Endodermal cell (in vitro differentiated cells): Measurements from ENCODE around the gene RPL12. TPM values are rescaled to one million over a fixed set of nuclear protein-coding genes. Genes with fewer than 3 reads are reported as not detected.

Source experiments
- DNase-seq: peaks from one replicate; pipeline ENCODE4 v3.0.0-alpha.2; 2017
- H3K27ac ChIP-seq: 2 replicates; pipeline ENCODE4 v1.5.1; 2013; ENCODE audit warnings: mild to moderate bottlenecking, low read depth, low read length, moderate library complexity
- H3K27me3 ChIP-seq: 2 replicates; pipeline ENCODE4 v1.6.1; 2013; ENCODE audit warnings: mild to moderate bottlenecking, low read length, moderate library complexity; ENCODE audit not compliant: insufficient read depth, control insufficient read depth, poor library complexity, severe bottlenecking
- H3K36me3 ChIP-seq: 2 replicates; pipeline ENCODE4 v1.7.0; 2013; ENCODE audit warnings: mild to moderate bottlenecking, low read length, moderate library complexity; ENCODE audit not compliant: control insufficient read depth, insufficient read depth
- H3K4me1 ChIP-seq: one replicate; pipeline ENCODE4 v1.7.0; 2013; ENCODE audit warnings: low read length; ENCODE audit not compliant: control insufficient read depth, insufficient read depth
- H3K4me3 ChIP-seq: 2 replicates; pipeline ENCODE4 v1.5.1; 2013; ENCODE audit warnings: mild to moderate bottlenecking, low read length, moderate library complexity
- H3K9ac ChIP-seq: 2 replicates; pipeline ENCODE4 v1.6.1; 2013; ENCODE audit warnings: mild to moderate bottlenecking, low read length, moderate library complexity; ENCODE audit not compliant: poor library complexity, severe bottlenecking; ENCODE audit errors: extremely low read depth
- H3K9me3 ChIP-seq: 2 replicates; pipeline ENCODE4 v1.6.1; 2013; ENCODE audit warnings: mild to moderate bottlenecking, low read length, moderate library complexity; ENCODE audit not compliant: control insufficient read depth
- H3K27ac Mint-ChIP-seq: 2 replicates; pipeline ENCODE4 v1.8.0; 2020; ENCODE audit warnings: mixed read lengths
- H3K27me3 Mint-ChIP-seq: 2 replicates; pipeline ENCODE4 v1.8.0; 2021; ENCODE audit warnings: mild to moderate bottlenecking, mixed read lengths; ENCODE audit not compliant: insufficient read depth
- H3K36me3 Mint-ChIP-seq: 2 replicates; pipeline ENCODE4 v1.8.0; 2020; ENCODE audit warnings: low read depth, mixed read lengths
- H3K4me1 Mint-ChIP-seq: 2 replicates; pipeline ENCODE4 v1.8.0; 2020; ENCODE audit warnings: mixed read lengths
- H3K4me3 Mint-ChIP-seq: 2 replicates; pipeline ENCODE4 v1.8.0; 2020; ENCODE audit warnings: mild to moderate bottlenecking, moderate library complexity, mixed read lengths
- H3K9me3 Mint-ChIP-seq: 2 replicates; pipeline ENCODE4 v1.8.0; 2020; ENCODE audit warnings: mild to moderate bottlenecking, mixed read lengths
- WGBS, 2 experiments: methylation state at CpG; one replicate each; pipeline versions ENCODE4 v1.1.5 to v1.1.7; 2013; ENCODE audit warnings: missing lambda C conversion rate in 2 of 2, mixed read lengths in 1 of 2; ENCODE audit not compliant: insufficient coverage in 1 of 2, insufficient read length in 1 of 2; 5-methylcytosine and 5-hydroxymethylcytosine counted together
- total RNA-seq, 2 donors: library from RNA; stranded (reverse); fragmentation: NEBNext Ultra II Directional in 1 of 2; extraction: Animal tissue kit (Norgen Biotek cat#: 25700) in 1 of 2; gene quantifications; 2 replicates in 1 of 2; 3 replicates in 1 of 2; pipeline ENCODE4 v1.2.1, GENCODE V29; 2021
- TF ChIP-seq, protein P1 (sequence below): fragments of 200-600 bp; sonication (generic); conservative IDR thresholded peaks from 2 replicates; pipeline ENCODE4 v1.5.0; 2021; ENCODE audit warnings: antibody characterized with exemption, mild to moderate bottlenecking

RPL12 gene
- total RNA-seq, 2 donors from 2014 or later: 1,241 to 1,436 TPM

DNA sequence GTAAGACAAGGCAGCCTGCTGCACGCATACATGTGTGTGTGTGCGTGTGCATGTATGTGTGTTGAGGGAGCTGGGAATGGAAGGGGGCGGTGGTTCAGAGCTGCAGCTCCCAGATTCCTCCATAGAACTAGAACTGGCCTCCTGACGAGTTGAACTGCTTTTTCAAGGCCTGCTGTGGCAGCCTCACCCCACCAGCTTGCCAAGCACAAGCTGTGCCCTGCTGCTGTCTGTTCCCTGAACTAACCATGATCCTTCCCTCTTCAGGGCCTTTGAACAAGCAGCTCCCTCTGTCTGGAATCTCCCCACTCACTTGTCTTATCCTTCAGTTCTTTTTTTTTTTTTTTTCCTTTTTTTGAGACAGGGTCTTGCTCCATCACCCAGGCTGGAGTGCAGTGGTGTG lies 22.7 kb upstream of the RPL12 start:
- WGBS, 2 experiments: 93 to 95% methylated on average over 3 to 4 of the region's 4 CpGs
- Mint-ChIP-seq H3K9me3 (no peaks in the 10 kb centered on the region), H3K36me3 (peaks cover 25% of the 10 kb centered on the region), H3K4me1 (no peaks in the 10 kb centered on the region), H3K27ac (no peak overlapping the region), H3K4me3 (no peak overlapping the region), H3K27me3 (no peaks in the 10 kb centered on the region)
- no peak for DNase-seq
- H3K4me3 ChIP-seq: no peak overlapping the region
- no peak overlapping the region for H3K9ac ChIP-seq
- H3K27ac ChIP-seq: no peak overlapping the region
- no peaks in the 10 kb centered on the region for H3K9me3 ChIP-seq
- H3K27me3 ChIP-seq: no peaks in the 10 kb centered on the region
- peaks cover 16% of the 10 kb centered on the region for H3K36me3 ChIP-seq
- TF ChIP-seq, protein P1, sequence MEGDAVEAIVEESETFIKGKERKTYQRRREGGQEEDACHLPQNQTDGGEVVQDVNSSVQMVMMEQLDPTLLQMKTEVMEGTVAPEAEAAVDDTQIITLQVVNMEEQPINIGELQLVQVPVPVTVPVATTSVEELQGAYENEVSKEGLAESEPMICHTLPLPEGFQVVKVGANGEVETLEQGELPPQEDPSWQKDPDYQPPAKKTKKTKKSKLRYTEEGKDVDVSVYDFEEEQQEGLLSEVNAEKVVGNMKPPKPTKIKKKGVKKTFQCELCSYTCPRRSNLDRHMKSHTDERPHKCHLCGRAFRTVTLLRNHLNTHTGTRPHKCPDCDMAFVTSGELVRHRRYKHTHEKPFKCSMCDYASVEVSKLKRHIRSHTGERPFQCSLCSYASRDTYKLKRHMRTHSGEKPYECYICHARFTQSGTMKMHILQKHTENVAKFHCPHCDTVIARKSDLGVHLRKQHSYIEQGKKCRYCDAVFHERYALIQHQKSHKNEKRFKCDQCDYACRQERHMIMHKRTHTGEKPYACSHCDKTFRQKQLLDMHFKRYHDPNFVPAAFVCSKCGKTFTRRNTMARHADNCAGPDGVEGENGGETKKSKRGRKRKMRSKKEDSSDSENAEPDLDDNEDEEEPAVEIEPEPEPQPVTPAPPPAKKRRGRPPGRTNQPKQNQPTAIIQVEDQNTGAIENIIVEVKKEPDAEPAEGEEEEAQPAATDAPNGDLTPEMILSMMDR: no peak
- no peaks in the 10 kb centered on the region for H3K4me1 ChIP-seq

GRCh38 chr9:127473501-127473900 lies 22.3 kb upstream of the RPL12 start:
- WGBS, 2 experiments: 95 to 100% methylated on average over 5 to 10 of the region's 10 CpGs
- TF ChIP-seq, protein P1: no peak

GRCh38 chr9:127470662-127471061 lies 19.5 kb upstream of the RPL12 start:
- no peak overlapping the region for H3K9ac ChIP-seq
- H3K36me3 Mint-ChIP-seq: peaks cover 33% of the 10 kb centered on the region
- 88 to 96% methylated on average over 1 to 2 of the region's 3 CpGs for WGBS, 2 experiments
- no peaks in the 10 kb centered on the region for H3K4me1 ChIP-seq
- TF ChIP-seq, protein P1: no peak
- H3K9me3 Mint-ChIP-seq: no peaks in the 10 kb centered on the region
- no peak overlapping the region for H3K4me3 Mint-ChIP-seq
- no peak overlapping the region for H3K27ac Mint-ChIP-seq
- no peaks in the 10 kb centered on the region for H3K9me3 ChIP-seq
- H3K4me1 Mint-ChIP-seq: no peaks in the 10 kb centered on the region
- peaks cover 21% of the 10 kb centered on the region for H3K36me3 ChIP-seq
- DNase-seq: no peak
- no peaks in the 10 kb centered on the region for H3K27me3 Mint-ChIP-seq
- no peaks in the 10 kb centered on the region for H3K27me3 ChIP-seq
- H3K27ac ChIP-seq: no peak overlapping the region
- H3K4me3 ChIP-seq: no peak overlapping the region

More at GRCh38 chr9:127473501-127473900, 22.3 kb upstream of the RPL12 start:
- H3K36me3 Mint-ChIP-seq: peaks cover 24% of the 10 kb centered on the region
- DNase-seq: no peak
- H3K27me3 Mint-ChIP-seq: no peaks in the 10 kb centered on the region
- no peak overlapping the region for H3K4me3 Mint-ChIP-seq
- Histone ChIP-seq H3K36me3 (peaks cover 13% of the 10 kb centered on the region), H3K9ac (no peak overlapping the region), H3K9me3 (no peaks in the 10 kb centered on the region), H3K27me3 (no peaks in the 10 kb centered on the region), H3K27ac (no peak overlapping the region), H3K4me3 (no peak overlapping the region), H3K4me1 (no peaks in the 10 kb centered on the region)
- H3K9me3 Mint-ChIP-seq: no peaks in the 10 kb centered on the region
- no peak overlapping the region for H3K27ac Mint-ChIP-seq
- no peaks in the 10 kb centered on the region for H3K4me1 Mint-ChIP-seq
